Thyroid gland (tissue), 4 donors: ENCODE data around the gene SLCO3A1. TPM values are rescaled to one million over a fixed set of nuclear protein-coding genes. Genes with fewer than 3 reads are reported as not detected.
A peak's percentile ranks its signal among the peaks of the same experiment; 100 is the strongest.

Experiments
- DNase-seq, 2 donors: peaks; one replicate each; pipeline ENCODE4 v3.0.0-alpha.2; 2019
- H3K27ac ChIP-seq, 3 donors: fragments of 200-600 bp; sonication (generic); 1 replicate in 2 of 3; 2 replicates in 1 of 3; pipeline ENCODE4 v1.5.1; 2016 to 2019; ENCODE audit warnings: mild to moderate bottlenecking in 1 of 3, moderate library complexity in 1 of 3
- H3K27me3 ChIP-seq: fragments of 200-600 bp; sonication (generic); one replicate; pipeline ENCODE4 v1.5.1; 2019
- H3K36me3 ChIP-seq, 2 donors: fragments of 200-600 bp; sonication (generic); one replicate each; pipeline ENCODE4 v1.5.1; 2016 to 2019
- H3K4me1 ChIP-seq, 2 donors: fragments of 200-600 bp; sonication (generic); one replicate each; pipeline ENCODE4 v1.5.1; 2017 to 2019
- H3K4me3 ChIP-seq, 3 donors: fragments of 200-600 bp; sonication (generic); replicated peaks in 1 of 3; 1 replicate in 2 of 3; 2 replicates in 1 of 3; pipeline ENCODE4 v1.5.1; 2016; ENCODE audit warnings: mild to moderate bottlenecking in 1 of 3
- H3K9me3 ChIP-seq: fragments of 200-600 bp; sonication (generic); one replicate; pipeline ENCODE4 v1.5.1; 2017
- CTCF ChIP-seq, 6 experiments: fragments of 200-600 bp in 3 of 6; fragments of 450-650 bp in 3 of 6; sonication (generic) in 3 of 6; IDR thresholded peaks; one replicate each; pipeline ENCODE4 v1.5.1; 2016 to 2019; ENCODE audit warnings: antibody characterized with exemption in 6 of 6, mild to moderate bottlenecking in 2 of 6, inconsistent platforms in 1 of 6, moderate library complexity in 1 of 6
- POLR2A ChIP-seq, 2 donors: fragments of 450-650 bp; IDR thresholded peaks; one replicate each; pipeline ENCODE4 v1.6.1; 2017; ENCODE audit warnings: antibody characterized with exemption in 2 of 2, mild to moderate bottlenecking in 2 of 2, moderate library complexity in 1 of 2
- WGBS, 2 donors: methylation state at CpG; one replicate each; pipeline ENCODE4 v1.1.5; 2017; 5-methylcytosine and 5-hydroxymethylcytosine counted together
- intact Hi-C: fragments of 100-400 bp; cut with DNase I; formaldehyde crosslinking; loops from one replicate; pipeline ENCODE4 v1.15.1; 2023
- total RNA-seq, 4 donors: library from RNA; depleted of rRNA; stranded (reverse); fragments of >200 nt; gene quantifications; one replicate each; pipeline ENCODE4 v1.2.3, GENCODE V29; 2016

Gene SLCO3A1
- total RNA-seq, 4 donors from 2014 or later = 23.3 to 31.4 (median 28.0) TPM

GRCh38 chr15:91966194-91966552 lies 112.7 kb downstream of the SLCO3A1 start:
- intact Hi-C loops = no loop called here
- no peak for DNase-seq
- Histone ChIP-seq H3K27ac (no peak overlapping the region), H3K27me3 (no peaks in the 10 kb centered on the region), H3K4me1 (peaks cover 18 to 43% of the 10 kb centered on the region in 2 donors), H3K9me3 (no peaks in the 10 kb centered on the region), H3K4me3 (no peak overlapping the region), H3K36me3 (no peaks in the 10 kb centered on the region)
- WGBS, 2 donors = 87 to 97% methylated on average over 6 of the region's 6 CpGs
- no peak for TF ChIP-seq POLR2A (IDR thresholded peaks at IDR 0.05)
- TF ChIP-seq CTCF (IDR thresholded peaks at IDR 0.05) = no peak

GRCh38 chr15:91967935-91968606 lies 114.6 kb downstream of the SLCO3A1 start:
- WGBS, 2 donors = 32 to 40% methylated on average over 8 of the region's 8 CpGs
- Histone ChIP-seq H3K4me3 (no peak overlapping the region), H3K9me3 (no peaks in the 10 kb centered on the region), H3K27ac (peak overlapping the region; percentile 38 to 67 (median 55)), H3K27me3 (no peaks in the 10 kb centered on the region), H3K36me3 (no peaks in the 10 kb centered on the region), H3K4me1 (peaks cover 18 to 43% of the 10 kb centered on the region in 2 donors)
- TF ChIP-seq CTCF (IDR thresholded peaks at IDR 0.05) = no peak
- TF ChIP-seq POLR2A (IDR thresholded peaks at IDR 0.05) = no peak
- DNase-seq = peak; percentile 77 to 80
- intact Hi-C loops = no loop called here

GRCh38 chr15:91968610-91969009 lies 115.1 kb downstream of the SLCO3A1 start:
- TF ChIP-seq POLR2A (IDR thresholded peaks at IDR 0.05) (no peak), CTCF (IDR thresholded peaks at IDR 0.05) (no peak)
- no peak for DNase-seq
- H3K4me1 ChIP-seq = peaks cover 18 to 43% of the 10 kb centered on the region in 2 donors
- peak overlapping the region; percentile 2 to 67 (median 55) for H3K27ac ChIP-seq
- intact Hi-C loops = no loop called here
- H3K27me3 ChIP-seq = no peaks in the 10 kb centered on the region
- no peaks in the 10 kb centered on the region for H3K36me3 ChIP-seq
- no peak overlapping the region for H3K4me3 ChIP-seq
- WGBS, 2 donors = 90 to 92% methylated on average over 14 of the region's 14 CpGs
- no peaks in the 10 kb centered on the region for H3K9me3 ChIP-seq

- DNase-seq = no peak
- intact Hi-C loops = loop anchor here (10.0 kb wide), 1 partner anchor 105 kb away; no protein-coding TSS in a partner anchor
- Histone ChIP-seq H3K27ac (no peak overlapping the region), H3K36me3 (no peaks in the 10 kb centered on the region), H3K9me3 (no peaks in the 10 kb centered on the region), H3K4me1 (peaks cover 9 to 36% of the 10 kb centered on the region in 2 donors), H3K4me3 (no peak overlapping the region), H3K27me3 (no peaks in the 10 kb centered on the region)
- TF ChIP-seq CTCF (IDR thresholded peaks at IDR 0.05) (no peak), POLR2A (IDR thresholded peaks at IDR 0.05) (no peak)
- 82 to 88% methylated on average over 7 of the region's 7 CpGs for WGBS, 2 donors
Measured at GRCh38 chr15:91970142-91970541, 116.6 kb downstream of the SLCO3A1 start.

GRCh38 chr15:91973481-91973880 lies 120.0 kb downstream of the SLCO3A1 start:
- H3K4me3 ChIP-seq = no peak overlapping the region
- intact Hi-C loops = loop anchor here (10.0 kb wide), 1 partner anchor 101 kb away; no protein-coding TSS in a partner anchor
- H3K9me3 ChIP-seq = no peaks in the 10 kb centered on the region
- H3K27me3 ChIP-seq = no peaks in the 10 kb centered on the region
- no peaks in the 10 kb centered on the region for H3K36me3 ChIP-seq
- no peak for DNase-seq
- WGBS, 2 donors = 85 to 86% methylated on average over 9 of the region's 9 CpGs
- TF ChIP-seq POLR2A (IDR thresholded peaks at IDR 0.05) (no peak), CTCF (IDR thresholded peaks at IDR 0.05) (no peak)
- H3K27ac ChIP-seq = no peak overlapping the region
- H3K4me1 ChIP-seq = peaks cover 3 to 17% of the 10 kb centered on the region in 2 donors
